ENCODE measurements around the gene RIPK1.
"Not testable (repeated sequence)": the region's sequence is repeated elsewhere in the genome, so short reads cannot be mapped to it uniquely, and the experiment has no call there.

Gene RIPK1

DNA sequence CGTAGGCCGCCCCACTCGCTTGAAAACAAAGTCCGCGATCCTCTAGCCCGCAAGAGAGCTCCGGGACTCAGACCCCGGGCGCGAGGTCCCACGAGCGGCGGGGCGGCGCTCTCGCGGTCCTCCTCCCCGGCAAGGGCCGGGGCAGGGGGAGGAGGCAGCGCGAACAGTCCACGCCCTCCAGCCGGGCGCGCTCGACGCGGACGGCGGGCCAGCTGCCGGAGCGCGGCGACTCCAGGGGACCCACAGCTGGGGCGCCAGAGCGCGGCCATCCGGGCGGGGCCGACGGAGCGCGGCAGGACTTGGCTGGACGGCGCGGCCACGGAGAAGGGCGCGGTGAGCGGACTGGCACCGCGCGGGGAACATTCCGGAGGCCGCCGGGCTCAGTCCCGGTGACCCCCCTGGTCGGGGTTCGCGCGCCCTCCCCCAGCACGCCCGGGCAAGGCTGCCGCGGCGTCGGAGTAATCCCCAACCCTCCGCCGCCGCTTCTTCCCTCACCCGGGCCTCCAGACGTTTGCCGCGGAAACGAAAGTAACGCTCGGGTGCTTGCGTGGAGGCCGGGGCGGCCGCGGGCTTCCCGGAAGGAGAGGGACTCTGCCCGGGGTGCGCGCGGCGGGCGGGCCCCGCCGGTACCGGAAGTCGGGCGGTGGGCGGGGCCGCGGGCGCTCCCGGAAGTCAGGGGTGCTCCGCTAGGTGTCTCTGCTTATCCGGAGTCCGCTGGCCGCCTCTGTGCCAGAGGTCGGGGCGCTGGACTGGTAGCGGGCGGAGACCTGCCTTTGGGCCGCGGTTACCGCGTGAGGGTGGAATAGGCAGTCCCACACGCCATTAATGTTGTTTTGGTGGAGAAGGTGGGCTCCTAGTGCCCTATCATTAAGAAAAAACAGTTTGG is at the start of gene RIPK1:
Gene RIPK1 (plus strand): TSS at position 166 of the 886 bp plus-strand sequence. CDS start 8,330 bp downstream, outside the sequence.
- peak; percentile 90 for DNase-seq

DNA sequence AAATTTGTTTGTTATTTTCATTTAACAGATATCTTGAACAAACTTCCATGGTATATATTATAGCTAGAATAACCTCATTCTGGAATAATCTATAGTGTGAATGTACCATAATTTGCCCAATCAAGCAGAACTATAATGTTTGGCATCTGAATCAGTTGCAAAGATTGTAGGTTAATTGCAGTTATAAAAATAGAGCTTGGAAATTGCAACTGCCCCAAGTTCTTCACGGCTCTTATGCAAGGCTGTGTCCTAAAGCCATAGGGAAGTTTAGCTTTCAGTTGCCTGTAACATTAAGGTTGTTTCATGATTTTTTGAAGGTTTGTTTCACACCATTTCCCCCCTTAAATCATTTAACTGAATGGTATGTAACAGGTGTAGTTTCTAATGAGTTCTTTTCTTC is 49.2 kb upstream of the RIPK1 start:
- DNase-seq, result no peak

DNA sequence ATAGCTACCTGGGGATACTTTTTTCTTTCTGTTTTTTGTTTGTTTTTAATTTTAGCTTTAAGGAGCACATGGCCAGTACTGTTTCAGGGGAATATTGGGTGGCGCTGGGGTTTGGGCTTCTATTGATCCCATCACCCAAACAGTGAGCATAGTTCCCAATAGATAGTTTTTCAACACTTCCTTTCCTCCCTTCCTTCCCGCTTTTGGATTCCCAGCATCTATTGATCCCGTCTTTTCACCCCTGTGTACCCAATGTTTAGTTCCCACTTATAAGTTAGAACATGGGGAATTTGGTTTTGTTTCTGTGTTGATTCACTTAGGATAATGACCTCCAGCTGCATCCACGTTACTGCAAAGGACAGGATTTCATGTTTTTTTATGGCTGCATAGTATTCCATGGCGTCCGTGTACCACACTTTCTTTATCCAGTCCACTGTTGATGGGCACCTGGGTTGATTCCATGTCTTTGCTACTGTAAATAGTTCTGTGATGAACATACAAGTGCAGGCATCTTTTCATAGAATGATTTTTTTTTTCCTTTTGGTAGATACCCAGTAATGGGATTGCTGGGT is 48.5 kb upstream of the RIPK1 start:
- no peak for DNase-seq

DNA sequence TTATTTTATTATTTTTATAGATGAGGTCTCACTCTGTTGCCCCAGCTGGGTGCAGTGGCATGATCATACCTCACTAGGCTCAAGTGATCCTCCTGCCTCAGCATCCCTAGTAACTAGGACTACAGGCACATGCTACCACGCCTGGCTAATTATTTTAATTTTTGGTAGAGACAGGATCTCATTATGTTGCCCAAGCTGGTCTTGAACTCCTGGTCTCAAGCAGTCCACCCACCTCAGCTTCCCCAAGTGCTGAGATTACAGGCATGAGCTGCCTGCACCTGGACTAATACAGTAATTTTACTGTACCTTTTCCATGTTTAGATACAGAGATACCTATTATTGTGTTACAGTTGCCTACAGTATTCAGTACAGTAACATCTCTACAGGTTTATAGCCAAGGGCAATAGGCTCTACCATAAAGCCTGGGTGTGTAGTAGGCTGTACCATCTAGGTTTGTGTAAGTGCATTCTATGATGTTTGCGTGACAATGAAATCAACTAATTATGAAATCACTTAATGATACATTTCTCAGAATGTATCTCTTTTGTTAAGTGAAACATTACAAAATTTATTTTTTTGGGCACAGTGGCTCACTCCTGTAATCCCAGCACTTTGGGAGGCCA is 47.2 kb upstream of the RIPK1 start:
- not testable (repeated sequence) for DNase-seq

DNA sequence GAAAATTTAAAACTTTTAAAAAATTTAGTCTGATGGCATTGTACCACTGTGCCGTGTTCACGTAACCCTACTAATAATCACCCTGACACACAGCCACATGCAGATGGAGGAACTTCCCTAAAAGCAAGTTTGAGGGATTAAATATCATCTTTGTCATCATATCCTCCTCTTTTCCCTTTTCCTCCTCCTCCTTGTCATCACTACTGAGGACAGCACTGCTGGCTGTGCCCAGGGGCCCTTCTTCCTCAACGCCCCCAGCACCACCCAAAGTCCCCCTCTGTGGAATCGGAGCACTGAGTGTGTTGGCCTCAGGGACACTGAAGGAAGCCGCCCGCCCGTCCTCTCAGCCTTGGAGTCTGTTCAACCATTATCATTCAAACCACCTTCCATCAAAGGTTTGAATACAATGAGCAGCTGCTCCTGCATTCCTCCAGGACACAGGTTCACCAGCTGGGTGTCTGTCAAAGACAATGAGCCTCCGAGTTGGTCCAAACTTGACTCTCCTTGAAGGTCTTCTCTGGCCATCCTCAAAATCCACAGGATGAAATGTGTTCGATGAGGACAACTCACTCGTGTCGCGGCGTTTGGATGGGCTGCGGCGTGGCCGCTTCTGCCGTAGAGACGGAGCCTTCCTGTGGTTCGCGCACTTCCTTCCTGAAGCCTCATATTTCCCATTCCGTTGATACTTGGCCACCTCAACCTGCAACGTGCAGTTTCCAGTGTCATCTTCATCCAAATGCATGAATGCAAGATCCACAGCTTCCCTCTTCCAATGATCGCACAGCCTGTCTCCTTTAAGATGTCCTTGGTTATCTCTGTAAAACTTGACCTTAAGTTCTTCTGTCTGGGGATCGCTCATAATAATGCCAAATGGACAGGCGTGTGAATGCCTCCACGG is 45.3 kb upstream of the RIPK1 start:
- DNase-seq, result no peak

DNA sequence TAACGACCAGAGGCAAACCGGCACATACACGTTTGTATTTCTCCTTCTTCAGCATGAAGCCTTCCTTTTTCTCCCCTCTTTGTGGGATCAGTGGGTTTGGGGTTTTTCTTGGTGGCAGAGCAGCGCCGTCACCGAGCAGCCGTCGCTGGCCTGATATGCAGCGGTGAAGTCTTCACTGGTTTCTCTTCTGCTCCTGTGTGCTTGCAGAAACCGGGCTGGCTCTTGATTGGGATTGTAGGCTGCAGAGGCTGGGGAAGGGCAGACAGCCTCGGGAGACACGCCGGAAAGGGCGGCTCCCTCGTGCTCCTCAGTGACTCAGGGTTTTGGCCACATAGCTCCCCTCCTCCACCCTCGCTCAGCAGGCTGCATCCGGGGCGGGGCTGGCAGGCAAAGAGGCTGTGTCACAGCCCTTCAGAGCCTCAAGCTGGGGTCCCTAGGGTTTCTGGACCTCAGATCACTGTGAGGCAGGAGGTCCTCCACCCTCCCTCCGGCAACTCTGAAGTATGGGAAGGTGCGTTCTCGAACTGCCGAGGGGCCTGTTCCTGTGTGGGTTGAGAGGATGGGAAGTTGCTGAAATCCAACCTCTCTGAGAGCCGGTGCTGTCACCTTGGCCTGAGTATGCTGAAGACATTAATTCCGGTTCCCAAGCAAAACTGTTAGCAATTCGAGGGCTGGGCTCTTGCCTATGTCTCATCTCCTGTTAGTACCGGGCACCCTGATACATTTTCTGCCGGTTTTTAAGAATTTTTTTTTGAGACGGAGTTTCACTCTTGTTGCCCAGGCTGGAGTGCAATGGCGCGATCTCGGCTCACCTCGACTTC is 44.4 kb upstream of the RIPK1 start:
- DNase-seq, result peak; percentile 58

DNA sequence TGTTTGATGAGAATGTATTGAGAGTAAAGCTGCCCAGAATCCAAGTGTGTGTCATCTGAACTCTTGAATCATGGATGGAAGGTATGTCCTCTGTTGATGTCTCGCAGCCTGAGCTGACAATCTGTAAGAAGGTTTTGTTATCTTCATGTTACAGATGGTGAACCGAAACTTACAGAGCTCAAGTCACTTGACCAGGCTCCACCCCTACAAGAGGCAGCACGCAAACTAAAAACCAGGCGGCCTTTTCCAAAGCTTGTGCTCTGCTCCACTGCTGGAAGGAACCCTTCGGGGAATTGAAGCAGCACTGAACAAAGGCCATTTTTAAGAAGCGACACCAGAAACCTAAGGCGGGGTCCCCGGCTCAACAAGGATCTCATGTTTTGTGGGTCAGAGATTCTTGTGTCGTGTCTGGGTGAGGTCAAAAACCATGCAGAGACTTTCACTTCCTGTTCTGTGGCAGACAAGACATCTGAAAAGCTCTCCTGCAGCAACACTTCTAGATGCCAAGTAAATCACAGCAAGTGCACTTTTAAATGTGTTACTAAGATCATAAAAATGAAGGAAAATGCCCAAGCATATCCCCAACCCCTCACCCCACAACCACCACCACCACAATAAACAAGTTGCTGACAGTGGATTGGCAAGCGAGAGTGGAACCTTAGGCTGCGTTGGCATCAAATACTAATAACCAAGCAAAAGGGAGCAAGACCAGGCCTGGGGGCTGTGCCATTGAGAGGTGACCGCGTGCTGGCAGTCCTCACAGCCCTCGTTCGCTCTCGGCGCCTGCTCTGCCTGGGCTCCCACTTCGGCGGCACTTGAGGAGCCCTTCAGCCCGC is 41.3 kb upstream of the RIPK1 start:
- no peak for DNase-seq

DNA sequence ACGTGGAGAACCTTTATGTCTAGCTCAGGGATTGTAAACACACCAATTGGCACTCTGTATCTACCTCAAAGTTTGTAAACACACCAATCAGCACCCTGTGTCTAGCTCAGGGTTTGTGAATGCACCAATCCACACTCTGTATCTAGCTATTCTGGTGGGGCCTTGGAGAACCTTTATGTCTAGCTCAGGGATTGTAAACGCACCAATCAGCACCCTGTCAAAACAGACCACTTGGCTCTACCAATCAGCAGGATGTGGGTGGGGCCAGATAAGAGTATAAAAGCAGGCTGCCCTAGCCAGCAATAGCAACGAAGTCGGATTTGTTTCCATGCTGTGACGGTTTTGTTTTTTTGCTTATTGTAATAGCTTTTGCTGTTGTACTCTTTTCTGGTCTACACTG is 40.1 kb upstream of the RIPK1 start:
- not testable (repeated sequence) for DNase-seq

DNA sequence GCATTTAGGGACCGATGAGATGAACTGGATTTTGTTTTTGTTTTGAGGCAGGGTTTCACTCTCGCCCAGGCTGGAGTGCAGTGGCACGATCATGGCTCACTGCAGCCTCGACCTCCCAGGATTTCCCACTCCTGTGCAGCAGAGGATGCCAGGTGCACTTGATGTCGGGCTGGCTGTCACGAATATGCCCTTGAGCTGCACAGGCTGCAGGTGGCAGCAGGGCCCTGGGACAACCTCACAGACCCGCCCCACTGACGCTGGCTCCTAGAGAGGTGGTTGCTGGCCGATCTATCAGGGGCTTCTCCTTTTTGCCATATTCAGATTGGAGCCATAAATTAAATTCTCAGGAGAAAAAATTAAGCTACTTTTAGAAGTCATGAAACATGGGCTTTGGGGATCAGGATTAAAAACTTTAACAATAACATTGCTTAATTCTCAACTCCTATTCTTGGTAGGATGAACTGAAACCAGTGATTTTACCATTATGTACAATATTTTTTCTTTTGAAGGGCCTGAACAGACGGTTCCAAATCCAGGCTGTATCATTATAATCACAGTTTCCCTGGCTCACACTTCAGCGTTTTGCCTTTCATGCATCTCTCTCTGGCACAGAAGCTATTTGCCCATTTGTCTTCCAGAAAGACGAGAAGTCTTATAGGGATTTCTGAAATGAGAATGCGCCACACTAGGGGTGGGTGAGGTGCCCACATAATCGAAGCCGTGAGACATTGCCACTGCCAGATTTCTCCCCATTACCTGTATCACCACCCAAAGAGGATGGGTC is 36.2 kb upstream of the RIPK1 start:
- DNase-seq, result peak; percentile 8

DNA sequence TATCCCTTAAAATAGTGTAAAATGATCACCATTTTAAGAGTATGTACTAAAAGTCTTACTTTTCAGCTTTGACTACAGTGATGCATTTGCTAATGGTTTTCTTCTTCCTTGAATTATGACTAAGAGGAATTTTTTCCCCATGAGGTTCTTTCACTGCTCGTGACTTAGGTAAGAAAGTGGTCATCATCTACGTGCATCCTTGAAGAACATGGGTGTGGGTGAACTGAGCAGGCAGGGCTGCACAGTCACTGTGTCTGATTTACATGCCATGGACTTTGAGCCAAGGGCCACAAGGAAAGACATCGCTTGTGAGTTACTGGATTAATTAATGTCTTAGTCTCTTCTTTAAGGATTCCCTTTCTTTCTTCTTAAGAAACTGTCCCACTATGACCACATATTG is 35.3 kb upstream of the RIPK1 start:
- no peak for DNase-seq

DNA sequence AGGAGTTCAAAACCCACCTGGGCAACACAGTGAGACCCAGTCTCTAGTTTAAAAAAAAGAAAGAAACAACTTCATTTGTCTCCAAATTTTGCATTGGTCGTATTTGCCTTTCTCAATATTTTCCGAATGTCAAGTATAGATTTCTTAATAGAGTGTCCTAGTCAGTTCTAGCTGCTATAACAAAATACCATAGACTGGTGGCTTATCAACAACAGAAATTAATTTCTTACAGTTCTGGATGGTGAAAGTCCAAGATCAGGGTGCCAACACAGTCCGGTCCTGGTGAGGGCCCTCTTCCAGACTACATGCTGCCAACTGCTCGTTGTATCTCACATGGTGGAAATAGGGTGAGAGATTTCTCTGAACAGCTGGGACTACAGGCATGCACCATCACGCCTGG is 34.6 kb upstream of the RIPK1 start:
- no peak for DNase-seq

DNA sequence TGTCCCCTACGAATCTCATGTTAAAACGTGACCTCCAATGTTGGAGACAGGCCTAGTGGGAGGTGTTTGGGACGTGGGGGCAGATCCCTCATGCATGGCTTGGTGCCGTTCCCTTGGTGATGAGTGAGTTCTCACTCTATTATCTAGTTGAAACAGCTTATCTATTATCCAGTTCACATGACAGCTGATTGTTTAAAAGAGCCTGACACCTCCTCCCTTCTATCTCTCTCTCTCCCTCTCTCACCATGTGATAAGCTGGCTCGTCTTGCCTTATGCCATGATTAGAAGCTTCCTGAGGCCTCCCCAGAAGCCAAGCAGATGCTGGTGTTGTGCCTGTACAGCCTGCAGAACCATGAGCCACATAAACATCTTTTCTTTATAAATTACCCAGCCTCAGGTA is 32.9 kb upstream of the RIPK1 start:
- no peak for DNase-seq

DNA sequence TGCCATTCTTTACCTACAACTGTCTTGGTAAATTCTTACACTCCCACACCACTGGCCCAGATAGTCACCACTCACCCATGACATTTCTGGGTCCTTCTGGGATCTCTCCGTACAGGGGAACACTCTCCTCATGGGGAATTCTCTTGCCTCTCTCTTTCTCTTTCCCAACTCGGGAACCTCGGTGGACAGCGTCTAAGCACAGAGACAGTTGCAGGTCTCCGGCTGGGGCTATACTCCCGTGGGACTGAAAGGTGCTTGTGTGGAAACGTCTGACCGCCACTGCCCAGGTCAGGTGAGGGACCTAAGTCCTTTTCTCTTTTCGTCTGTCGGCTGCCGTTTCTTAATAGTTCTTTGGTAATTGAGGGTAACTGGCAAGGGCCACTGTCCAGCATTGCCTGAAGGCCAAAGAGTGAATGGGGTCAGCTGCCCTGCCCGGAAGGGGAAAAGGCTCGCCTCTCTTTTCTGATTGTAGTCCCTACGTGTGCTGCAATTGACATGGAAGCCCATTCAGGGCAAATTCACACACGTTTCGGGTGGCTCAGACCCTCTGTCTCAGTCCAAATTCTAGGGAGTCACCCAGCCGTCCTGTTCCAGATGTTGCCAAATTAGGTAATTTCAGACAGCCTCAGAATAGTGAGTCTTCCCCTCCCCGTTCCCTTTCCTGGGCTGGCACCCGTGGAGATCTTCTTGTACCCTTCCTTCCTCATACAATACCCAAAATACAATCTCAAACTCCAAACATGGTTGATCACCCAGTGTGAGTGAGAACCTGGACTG is 31.2 kb upstream of the RIPK1 start:
- no peak for DNase-seq

DNA sequence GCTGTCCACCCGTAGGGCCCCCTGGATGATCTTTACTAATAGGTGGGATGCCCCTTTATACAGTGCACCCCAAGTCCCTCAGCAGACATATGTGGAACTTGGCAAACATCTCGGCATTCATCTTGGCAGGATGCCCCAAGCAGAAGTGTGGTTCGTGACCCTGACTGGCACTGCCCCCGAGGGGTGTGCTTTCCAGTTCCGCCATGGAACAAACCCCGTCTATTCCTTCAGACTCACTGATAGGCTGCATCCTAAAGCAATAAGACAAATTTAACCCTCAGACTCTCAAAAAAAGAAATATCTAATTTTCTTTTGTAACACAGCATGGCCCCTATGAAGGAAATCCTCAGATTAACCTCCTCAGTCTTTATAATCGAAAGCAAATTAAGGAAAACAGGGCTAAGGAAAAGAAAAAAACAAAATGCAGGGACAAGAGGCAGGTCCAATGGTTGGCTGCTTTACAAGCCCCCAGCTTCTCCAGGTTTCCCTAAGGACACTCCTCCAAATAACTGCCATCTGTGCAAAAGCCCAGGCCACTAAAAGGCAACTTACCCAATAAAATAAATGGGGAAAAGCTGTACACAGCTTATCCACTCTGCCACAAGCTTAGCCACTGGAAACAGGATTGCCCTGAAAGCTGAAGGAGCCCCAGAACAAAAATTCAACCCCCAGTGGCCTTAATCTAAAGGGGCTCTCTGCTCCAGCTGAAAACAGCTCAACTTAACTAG is 30.5 kb upstream of the RIPK1 start:
- no peak for DNase-seq

DNA sequence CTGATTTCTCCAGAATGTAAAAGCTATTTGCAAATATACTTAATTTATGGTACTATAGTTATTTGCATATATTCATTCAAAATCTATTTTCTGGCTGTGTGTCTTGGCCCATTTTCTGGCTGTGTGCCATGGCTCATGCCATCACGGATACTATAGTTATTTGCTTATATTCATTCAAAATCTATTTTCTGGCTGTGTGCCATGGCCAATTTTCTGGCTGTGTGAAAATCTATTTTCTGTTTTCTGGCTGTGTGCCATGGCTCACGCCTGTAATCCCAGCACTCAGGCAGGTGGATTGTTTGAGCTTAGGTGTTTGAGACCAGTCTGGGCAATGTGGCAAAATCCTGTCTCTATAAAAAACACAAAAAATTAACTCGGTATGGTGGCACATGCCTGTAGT is 28.9 kb upstream of the RIPK1 start:
- peak; percentile 87 for DNase-seq

DNA sequence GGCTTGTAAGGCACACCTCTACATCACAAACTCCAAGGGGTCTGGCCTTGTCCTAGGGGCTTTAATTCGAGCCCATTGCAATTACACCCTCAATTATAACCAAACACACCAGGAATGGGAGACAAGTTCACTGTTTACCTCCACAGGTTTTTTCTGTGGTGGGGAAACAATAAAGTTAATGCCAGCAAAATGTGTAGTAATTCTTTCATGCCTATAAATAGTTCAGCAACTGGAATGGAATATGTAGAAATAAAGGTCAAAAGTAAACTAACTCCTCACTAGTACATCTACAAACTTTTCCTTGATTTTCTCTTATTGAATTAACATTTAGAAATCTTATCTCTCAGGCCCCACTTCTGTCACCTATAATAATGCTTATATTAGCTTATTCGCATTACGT is 27.1 kb upstream of the RIPK1 start:
- DNase-seq, result no peak

DNA sequence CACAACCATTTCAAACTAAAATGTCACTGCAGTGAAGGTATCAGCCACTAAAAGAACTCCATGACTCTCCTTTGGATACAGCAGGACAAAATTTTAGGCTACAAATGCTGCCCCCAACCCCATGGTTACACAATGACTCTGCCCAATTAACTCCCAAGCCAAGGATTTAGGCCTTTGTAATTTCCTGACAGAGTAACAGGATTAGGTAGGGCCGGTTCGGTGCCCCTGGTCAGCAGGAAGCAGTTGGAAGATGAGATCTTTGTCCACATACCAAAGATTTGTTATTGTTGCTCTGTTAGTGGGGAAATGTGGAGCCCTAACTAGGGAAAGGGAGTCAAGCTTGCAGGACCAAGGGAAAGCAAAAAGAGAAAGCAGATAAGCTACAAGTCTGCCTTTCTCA is 26.7 kb upstream of the RIPK1 start:
- no peak for DNase-seq

DNA sequence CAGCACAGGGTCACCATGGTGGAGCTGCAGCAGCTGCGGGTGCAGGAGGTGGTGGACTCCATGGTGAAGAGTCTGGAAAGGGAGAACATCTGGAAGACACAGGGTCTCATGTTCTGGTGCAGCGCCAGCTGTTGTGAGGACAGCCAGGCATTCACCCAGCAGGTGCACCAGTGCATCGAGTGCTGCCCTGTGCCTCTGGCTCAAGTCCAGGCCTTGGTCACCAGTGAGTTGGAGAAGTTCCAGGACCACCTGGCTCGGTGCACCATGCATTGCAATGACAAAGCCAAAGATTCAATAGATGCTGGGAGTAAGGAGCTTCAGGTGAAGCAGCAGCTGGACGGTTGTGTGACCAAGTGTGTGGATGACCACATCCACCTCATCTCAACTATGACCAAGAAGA is 22.9 kb upstream of the RIPK1 start:
- DNase-seq, result peak; percentile 69

DNA sequence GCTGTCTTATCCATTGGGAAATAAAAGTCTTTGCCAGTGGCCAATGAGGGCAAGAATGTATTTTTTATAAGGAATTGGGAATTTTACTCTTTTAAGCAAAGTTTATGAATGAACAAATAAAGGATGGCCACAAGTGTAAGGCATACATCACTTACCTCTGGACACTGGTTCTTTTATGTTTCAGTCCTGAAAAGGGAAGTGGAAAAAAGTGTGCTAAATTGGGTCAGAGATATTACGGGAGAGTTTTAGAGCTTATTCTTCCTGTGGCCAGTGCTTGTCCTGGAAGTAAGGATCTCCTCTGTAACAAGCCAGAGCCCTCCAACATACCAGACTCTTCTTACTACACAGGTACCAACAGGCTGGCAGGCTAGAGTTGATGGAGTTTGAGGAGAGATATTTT is 22.5 kb upstream of the RIPK1 start:
- DNase-seq, result no peak

Data from NCI-H1105 treated with DMSO at 0.1 percent for 48 hours (cell line).